Activated CD8-positive, alpha-beta T cell treated with anti-CD3 and anti-CD28 coated beads for 36 hours (primary cell): ENCODE data around the gene RPS19BP1. TPM values are rescaled to one million over a fixed set of nuclear protein-coding genes. Genes with fewer than 3 reads are reported as not detected.

ENCODE experiments used
- ATAC-seq: fragments of 200-7000 bp; cut with Tn5 transposase; one replicate; pipeline ENCODE4 v1.10.0; 2021; ENCODE audit warnings: mild to moderate bottlenecking, moderate library complexity
- CTCF ChIA-PET: fragments of 350-600 bp; sonication (Branson Sonifier 250); formaldehyde crosslinking; loops from one replicate; lab custom pipeline; 2021; ENCODE audit warnings: antibody characterized with exemption; lab: Charles Lee
- POLR2A ChIA-PET: fragments of 350-600 bp; sonication (Branson Sonifier 250); formaldehyde crosslinking; loops from one replicate; lab custom pipeline; 2021; ENCODE audit warnings: antibody characterized with exemption; lab: Charles Lee
- DNase-seq: peaks from one replicate; pipeline ENCODE4 v3.0.0-alpha.2; 2020
- H3K27ac Mint-ChIP-seq: one replicate; pipeline ENCODE4 v1.8.0; 2021; ENCODE audit warnings: mild to moderate bottlenecking, mixed read lengths
- H3K27me3 Mint-ChIP-seq: one replicate; pipeline ENCODE4 v1.8.0; 2021; ENCODE audit warnings: mixed read lengths
- H3K36me3 Mint-ChIP-seq: one replicate; pipeline ENCODE4 v1.8.0; 2021; ENCODE audit warnings: low read depth, mixed read lengths
- H3K4me1 Mint-ChIP-seq: one replicate; pipeline ENCODE4 v1.8.0; 2021; ENCODE audit warnings: low read depth, mixed read lengths
- H3K4me3 Mint-ChIP-seq: one replicate; pipeline ENCODE4 v1.8.0; 2021; ENCODE audit warnings: mild to moderate bottlenecking, moderate library complexity, mixed read lengths
- H3K9me3 Mint-ChIP-seq: one replicate; pipeline ENCODE4 v1.8.0; 2021; ENCODE audit warnings: mixed read lengths
- CTCF ChIP-seq: fragments of 200-600 bp; IDR thresholded peaks from one replicate; pipeline ENCODE4 v1.8.0; 2022; ENCODE audit warnings: antibody characterized with exemption, mild to moderate bottlenecking
- intact Hi-C: fragments of 100-400 bp; cut with micrococcal nuclease; formaldehyde crosslinking; loops from one replicate; pipeline ENCODE4 v1.10.0; 2022
- total RNA-seq, 2 experiments: library from RNA; stranded (reverse); gene quantifications; one replicate each; pipeline ENCODE4 v1.2.3, GENCODE V29; 2021

The RPS19BP1 gene
- total RNA-seq, 2 experiments from 2014 or later, result 68.5 to 71.7 TPM

DNA sequence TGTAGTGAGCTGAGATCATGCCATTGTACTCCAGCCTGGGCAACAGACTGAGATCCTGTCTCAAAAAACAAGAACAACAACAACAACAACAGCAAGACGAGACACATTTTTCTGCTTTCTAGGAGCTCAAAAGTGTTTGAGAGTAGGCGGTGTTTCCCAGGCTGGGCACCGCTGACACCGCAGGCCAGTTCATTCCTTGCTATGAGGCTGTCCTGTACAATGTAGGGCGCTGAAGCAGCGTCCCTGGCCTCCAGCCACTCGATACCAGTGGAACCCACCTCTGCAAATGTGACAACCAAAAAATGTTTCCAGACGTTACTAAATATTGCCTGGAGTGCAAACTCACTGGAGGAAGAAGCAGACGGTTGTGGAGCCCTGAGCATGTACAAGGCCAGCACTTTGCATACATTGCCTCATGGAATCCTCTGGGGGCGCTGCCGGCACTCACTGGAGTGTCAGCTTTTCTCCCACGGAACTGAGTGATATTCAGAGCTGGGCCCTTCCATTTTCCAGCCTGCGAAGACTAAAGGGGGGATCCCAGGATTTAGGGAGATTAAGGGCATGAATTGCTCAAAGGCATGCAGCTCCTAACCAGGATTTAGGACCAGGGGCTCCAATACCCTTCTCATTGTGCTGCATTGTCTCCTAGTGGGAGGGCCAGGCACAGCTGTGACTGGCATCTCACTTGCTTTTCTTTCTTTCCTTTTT is 36.3 kb downstream of the RPS19BP1 start:
- Mint-ChIP-seq H3K4me3 (no peak overlapping the region), H3K9me3 (no peaks in the 10 kb centered on the region), H3K27ac (no peak overlapping the region), H3K36me3 (no peaks in the 10 kb centered on the region), H3K4me1 (peaks cover 3% of the 10 kb centered on the region), H3K27me3 (no peaks in the 10 kb centered on the region)
- intact Hi-C loops, result loop anchor here (5.0 kb wide), 1 partner anchor 36 kb away; the partner anchor contains the start of gene RPS19BP1
- peak; percentile 82 for TF ChIP-seq CTCF
- ATAC-seq (peak; percentile 78), DNase-seq (peak; percentile 80)
- ChIA-PET CTCF (interaction anchor here (0.7 to 17.7 kb wide), 29 partner anchors 9 to 725 kb away, joined by 3 to 323 read pairs (median 4); partner anchors contain the start of genes ATF4, RPS19BP1 and TAB1), POLR2A (interaction anchor here (0.9 to 3.0 kb wide), 6 partner anchors 14 to 34 kb away, joined by 3 to 14 read pairs (median 11); partner anchors contain the start of gene ATF4)

DNA sequence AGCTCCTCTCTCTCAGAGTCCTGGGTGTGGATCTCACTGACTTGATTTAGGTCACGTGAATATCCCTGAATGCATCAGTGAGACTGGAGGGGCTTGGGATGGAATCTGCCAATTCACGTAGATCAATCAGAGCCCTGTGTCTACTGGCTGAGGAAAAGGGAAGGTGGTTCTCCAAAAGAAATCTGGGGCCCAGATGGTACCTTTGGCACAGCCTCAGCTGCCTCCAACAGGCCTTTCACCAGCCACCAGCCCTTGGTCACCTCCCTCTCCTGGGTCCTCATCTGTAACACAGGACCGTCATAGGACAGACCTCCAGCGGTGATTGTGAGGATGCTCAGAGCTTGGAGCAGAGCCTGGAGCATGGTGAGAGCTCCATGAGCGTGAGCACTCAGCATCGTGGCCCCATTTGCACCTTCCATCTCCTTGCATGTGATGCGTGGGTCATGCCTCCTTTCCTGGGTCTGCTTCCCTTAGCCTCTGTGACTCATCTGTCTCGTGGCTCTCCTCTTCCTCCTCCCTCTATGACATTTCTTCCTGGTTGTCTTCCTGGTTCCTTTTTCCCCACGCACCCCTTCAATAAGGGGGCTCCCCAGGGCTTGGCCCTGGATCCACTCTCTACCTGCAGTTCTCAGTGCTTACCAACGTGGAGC is 38.0 kb downstream of the RPS19BP1 start:
- Mint-ChIP-seq H3K4me3 (no peak overlapping the region), H3K27ac (no peak overlapping the region), H3K36me3 (no peaks in the 10 kb centered on the region), H3K4me1 (peaks cover 11% of the 10 kb centered on the region), H3K9me3 (no peaks in the 10 kb centered on the region), H3K27me3 (no peaks in the 10 kb centered on the region)
- TF ChIP-seq CTCF, result no peak
- ATAC-seq (no peak), DNase-seq (no peak)
- POLR2A ChIA-PET, result interaction anchor here (0.7 to 3.9 kb wide), 10 partner anchors 15 to 37 kb away, joined by 3 to 28 read pairs (median 4); partner anchors contain the start of gene ATF4
- intact Hi-C loops, result loop anchor here (5.0 kb wide), 1 partner anchor 38 kb away; the partner anchor contains the start of gene RPS19BP1
- CTCF ChIA-PET, result interaction anchor here (0.7 to 17.7 kb wide), 14 partner anchors 13 to 546 kb away, joined by 3 to 323 read pairs (median 4); partner anchors contain the start of genes RPL3 and RPS19BP1

GRCh38 chr22:39493759-39494158 is 38.8 kb downstream of the RPS19BP1 start:
- Mint-ChIP-seq H3K36me3 (no peaks in the 10 kb centered on the region), H3K4me3 (no peak overlapping the region), H3K27ac (no peak overlapping the region), H3K27me3 (no peaks in the 10 kb centered on the region), H3K4me1 (peaks cover 15% of the 10 kb centered on the region), H3K9me3 (no peaks in the 10 kb centered on the region)
- ChIA-PET POLR2A (interaction anchor here (1.2 to 3.9 kb wide), 8 partner anchors 8 to 174 kb away, joined by 3 to 28 read pairs (median 7); partner anchors contain the start of genes ATF4, MIEF1 and RPL3), CTCF (interaction anchor here (0.6 to 17.7 kb wide), 21 partner anchors 8 to 547 kb away, joined by 3 to 323 read pairs (median 4); partner anchors contain the start of genes ATF4, MIEF1, RPL3 and RPS19BP1)
- intact Hi-C loops, result no loop called here
- no peak for DNase-seq
- ATAC-seq, result no peak
- no peak for TF ChIP-seq CTCF

GRCh38 chr22:39492186-39492585 is 40.4 kb downstream of the RPS19BP1 start:
- ATAC-seq (no peak), DNase-seq (no peak)
- no peaks in the 10 kb centered on the region for H3K36me3 Mint-ChIP-seq
- POLR2A ChIA-PET, result interaction anchor here (0.5 to 3.9 kb wide), 6 partner anchors 9 to 429 kb away, joined by 3 to 28 read pairs (median 8); partner anchors contain the start of genes ATF4, MIEF1 and RPL3
- no peaks in the 10 kb centered on the region for H3K27me3 Mint-ChIP-seq
- no peaks in the 10 kb centered on the region for H3K9me3 Mint-ChIP-seq
- intact Hi-C loops, result no loop called here
- H3K4me3 Mint-ChIP-seq, result no peak overlapping the region
- CTCF ChIA-PET, result interaction anchor here (1.9 to 17.7 kb wide), 5 partner anchors 10 to 35 kb away, joined by 15 to 323 read pairs (median 16); partner anchors contain the start of genes MIEF1 and RPS19BP1
- H3K4me1 Mint-ChIP-seq, result peaks cover 14% of the 10 kb centered on the region
- H3K27ac Mint-ChIP-seq, result no peak overlapping the region
- TF ChIP-seq CTCF, result no peak
